ENCODE data around the gene ACTR1A.

The ACTR1A gene

DNA sequence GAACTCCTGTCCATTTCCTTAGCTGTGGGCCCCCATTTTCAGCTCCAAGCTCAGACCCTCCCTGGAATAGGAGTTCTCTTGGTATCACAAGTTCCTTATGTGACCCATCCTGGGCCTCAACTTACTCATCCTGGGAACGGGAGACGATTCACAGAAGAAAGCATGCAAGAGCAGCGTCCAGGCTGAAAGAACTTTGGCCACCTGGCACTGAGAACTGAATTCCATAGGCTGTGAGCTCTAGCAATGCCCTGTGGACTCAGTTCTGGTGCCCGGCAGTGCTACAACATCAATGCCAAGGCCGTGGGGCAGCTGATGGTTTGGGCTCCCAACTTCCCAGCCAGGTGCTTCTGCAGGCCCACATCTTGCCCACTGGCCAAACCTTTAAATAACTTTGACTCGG is 66.2 kb downstream of the ACTR1A start:
- no peak for DNase-seq (ENCODE audit: low read depth)
- TF ChIP-seq, protein P1, sequence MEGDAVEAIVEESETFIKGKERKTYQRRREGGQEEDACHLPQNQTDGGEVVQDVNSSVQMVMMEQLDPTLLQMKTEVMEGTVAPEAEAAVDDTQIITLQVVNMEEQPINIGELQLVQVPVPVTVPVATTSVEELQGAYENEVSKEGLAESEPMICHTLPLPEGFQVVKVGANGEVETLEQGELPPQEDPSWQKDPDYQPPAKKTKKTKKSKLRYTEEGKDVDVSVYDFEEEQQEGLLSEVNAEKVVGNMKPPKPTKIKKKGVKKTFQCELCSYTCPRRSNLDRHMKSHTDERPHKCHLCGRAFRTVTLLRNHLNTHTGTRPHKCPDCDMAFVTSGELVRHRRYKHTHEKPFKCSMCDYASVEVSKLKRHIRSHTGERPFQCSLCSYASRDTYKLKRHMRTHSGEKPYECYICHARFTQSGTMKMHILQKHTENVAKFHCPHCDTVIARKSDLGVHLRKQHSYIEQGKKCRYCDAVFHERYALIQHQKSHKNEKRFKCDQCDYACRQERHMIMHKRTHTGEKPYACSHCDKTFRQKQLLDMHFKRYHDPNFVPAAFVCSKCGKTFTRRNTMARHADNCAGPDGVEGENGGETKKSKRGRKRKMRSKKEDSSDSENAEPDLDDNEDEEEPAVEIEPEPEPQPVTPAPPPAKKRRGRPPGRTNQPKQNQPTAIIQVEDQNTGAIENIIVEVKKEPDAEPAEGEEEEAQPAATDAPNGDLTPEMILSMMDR (IDR thresholded peaks at IDR 0.05; ENCODE audit: low read length, missing control alignments) = no peak
- H3K4me3 ChIP-seq (replicated peaks; ENCODE audit: low read depth, low read length) = peak overlapping the region; percentile 57

DNA sequence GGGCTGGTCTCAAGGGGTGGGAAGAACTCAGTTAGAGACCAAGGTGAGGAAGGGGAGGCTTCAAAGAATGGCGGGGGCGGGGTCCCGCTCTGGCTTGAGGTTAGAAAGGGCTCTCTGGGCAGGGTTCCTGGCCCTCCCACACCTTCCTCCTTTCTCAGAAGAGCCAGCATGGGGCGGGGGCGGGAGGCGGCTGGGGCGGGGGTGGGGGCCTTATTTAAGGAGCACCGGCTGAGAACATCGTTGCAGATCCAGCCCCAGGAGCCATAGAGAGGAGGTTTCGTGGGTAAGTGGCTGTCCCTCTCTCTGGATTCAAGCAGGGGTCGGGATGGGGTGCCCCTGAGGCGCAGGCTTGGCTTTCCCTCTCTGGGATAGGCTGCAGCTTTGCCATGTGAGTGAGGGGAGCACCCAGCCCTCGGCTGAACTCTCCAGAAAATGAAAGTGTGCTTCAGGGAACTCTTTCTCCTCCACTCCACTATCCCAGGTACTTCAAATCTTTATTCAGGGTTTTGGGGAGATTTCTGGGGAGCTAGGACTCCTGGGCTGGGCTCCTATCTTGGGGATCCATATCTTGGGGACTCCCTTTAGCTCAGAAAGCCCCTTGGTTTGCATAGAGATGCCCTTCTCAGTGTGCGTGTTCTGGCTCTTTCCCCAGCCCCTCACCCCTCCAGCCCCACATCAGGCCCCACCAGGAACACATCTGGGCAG is 66.8 kb downstream of the ACTR1A start:
- H3K4me3 ChIP-seq (replicated peaks; ENCODE audit: low read depth, low read length) = peak overlapping the region; percentile 57
- peak; percentile 54 for DNase-seq (ENCODE audit: low read depth)
- TF ChIP-seq, protein P1 (IDR thresholded peaks at IDR 0.05; ENCODE audit: low read length, missing control alignments) = no peak

DNA sequence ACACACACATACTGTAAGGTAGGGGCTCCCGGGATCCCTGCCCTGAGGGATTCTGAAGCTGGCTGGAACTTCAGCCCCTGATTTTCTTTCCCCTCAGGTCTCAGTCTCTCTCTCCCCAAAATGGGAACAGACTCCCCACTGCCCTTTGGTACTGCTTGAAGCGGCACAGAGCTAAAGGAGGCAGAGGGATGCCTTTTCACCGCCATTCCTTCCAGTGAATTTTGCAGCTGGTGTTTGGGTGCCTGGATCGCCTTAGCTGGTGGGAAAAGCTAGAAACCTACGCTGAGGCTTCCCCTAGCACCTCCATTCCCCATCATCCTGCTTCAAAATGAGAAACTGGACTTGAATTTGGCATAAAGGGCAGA is 67.4 kb downstream of the ACTR1A start:
- DNase-seq (ENCODE audit: low read depth) = no peak
- TF ChIP-seq, protein P1 (IDR thresholded peaks at IDR 0.05; ENCODE audit: low read length, missing control alignments) = no peak
- peak overlapping the region; percentile 57 for H3K4me3 ChIP-seq (replicated peaks; ENCODE audit: low read depth, low read length)

DNA sequence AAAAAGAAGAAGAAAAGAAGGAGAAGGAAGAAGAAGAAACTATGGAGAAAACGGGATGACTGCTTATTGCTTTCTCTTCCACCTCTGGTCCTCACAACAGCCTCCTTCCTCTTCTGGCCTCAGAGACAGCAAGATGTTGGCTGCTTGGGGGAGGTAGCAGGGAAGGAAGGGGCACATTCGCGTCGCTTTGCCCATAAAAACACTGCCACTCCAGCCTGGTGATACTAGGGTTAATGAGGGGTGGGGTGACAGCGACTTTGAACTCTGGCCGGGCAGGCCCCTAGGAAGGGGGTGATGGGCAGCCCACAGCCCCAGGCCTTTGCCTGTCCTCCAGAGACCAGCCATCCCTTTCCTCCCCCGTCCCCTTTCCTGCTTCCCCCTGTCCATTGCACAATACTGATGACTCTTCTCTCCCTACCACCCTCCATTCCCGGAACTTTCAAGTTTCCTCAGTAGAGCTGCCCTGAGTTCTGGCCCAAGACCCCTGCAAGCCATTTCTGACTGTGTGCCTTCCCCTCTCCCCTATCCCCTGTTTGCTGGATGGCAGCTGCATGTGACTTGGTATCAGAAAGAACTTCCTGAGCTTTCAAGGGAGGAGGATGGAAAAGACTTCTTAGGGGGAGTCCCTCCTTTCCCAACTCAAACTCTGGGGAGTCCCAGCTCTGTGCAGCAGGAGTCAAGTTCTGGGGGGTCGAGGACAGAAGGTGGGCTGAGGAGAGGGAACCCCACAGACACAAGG is 67.9 kb downstream of the ACTR1A start:
- H3K4me3 ChIP-seq (replicated peaks; ENCODE audit: low read depth, low read length) = peak overlapping the region; percentile 57
- DNase-seq (ENCODE audit: low read depth) = peak; percentile 84
- TF ChIP-seq, protein P1 (IDR thresholded peaks at IDR 0.05; ENCODE audit: low read length, missing control alignments) = no peak

DNA sequence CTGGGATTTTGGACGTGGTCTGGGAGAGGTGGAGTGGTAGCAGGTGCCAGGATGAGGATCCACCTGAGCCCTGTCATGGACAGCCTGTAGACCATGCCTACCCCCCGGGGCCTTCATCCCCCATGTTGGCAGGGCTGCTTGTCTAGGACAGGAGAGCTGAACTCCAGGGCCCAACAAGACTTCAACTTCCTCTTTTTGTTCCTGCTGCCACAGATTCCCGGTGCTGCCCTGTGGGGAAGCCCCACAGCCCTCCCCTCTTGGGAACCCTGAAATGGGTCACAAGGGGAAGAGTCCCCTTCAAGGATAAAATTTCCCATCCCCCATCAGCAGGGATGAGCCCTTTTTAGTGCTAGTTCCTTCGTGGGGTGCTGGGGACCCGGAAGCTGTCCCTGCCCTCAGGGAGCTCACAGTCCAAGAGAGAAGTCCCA is 68.9 kb downstream of the ACTR1A start:
- no peak overlapping the region for H3K4me3 ChIP-seq (replicated peaks; ENCODE audit: low read depth, low read length)
- TF ChIP-seq, protein P1 (IDR thresholded peaks at IDR 0.05; ENCODE audit: low read length, missing control alignments) = no peak
- no peak for DNase-seq (ENCODE audit: low read depth)

DNA sequence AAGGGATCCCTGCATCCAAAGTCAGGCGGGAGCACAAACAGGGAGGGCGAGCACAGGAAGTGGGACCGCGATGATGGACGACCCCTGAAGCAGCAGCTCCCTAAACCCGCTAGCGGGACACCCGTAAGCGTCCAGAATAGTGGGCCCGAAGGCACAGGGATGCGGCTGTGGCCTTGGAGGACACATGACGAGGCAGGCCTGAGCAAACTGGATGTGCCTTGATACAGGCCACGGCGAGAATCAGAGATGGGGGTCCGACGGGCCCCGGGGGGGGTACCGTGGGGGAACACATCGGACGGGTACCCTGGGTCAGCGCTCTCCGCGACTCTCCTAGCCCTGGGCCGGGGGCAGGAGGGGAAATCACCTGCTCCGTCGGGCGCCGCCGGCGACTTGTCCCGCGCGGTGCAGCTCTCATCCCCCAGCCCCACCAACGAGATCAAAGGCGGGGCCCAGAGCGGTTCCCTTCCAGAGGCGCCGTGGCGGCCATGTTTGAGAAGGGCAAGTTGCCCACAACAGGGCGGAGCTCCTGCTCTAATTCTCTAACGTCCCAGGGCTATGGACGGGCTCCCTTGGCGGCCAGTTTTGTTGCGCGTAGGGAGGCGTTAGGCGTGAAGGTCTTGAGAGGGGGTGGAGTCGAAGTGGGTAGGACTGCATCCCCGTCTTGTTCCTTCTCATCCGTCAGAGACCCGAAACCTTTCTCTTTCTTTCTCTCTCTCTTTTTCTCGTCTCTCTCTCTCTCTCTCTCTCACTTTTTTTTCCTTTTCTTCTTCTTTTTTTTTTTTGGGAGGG is 70.2 kb downstream of the ACTR1A start, which contains the start of gene CUEDC2:
Gene CUEDC2 (minus strand): TSS at position 413 of the 789 bp plus-strand sequence. CDS start 7,386 bp downstream, outside the sequence.
- TF ChIP-seq, protein P1 (IDR thresholded peaks at IDR 0.05; ENCODE audit: low read length, missing control alignments) = no peak
- peak within 1 kb of the TSS; percentile 92 for H3K4me3 ChIP-seq (replicated peaks; ENCODE audit: low read depth, low read length)
- peak; percentile 98 for DNase-seq (ENCODE audit: low read depth)
